ENCODE results near the gene GPHA2.

Gene GPHA2

DNA sequence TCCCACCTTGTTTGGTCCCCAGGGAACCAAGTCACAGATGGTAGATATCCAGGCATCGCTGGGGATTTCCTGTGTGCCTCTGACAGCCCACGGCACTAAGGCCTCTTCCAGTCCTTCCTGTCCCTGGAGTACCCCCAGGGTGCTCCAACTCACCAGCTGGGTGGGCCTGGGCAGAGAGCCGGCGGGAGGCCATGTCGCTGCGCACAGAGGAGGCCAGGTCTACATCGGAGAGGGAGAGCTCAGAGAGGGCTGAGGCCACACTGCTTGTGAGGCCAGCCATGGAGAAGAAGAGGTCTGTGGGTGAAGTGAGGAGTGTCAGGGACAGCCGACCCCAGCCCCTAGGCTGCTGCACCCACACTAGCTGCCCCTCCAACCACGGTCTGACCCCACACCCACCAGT lies 24.0 kb downstream of the GPHA2 start:
- in situ Hi-C loops (cut with HindIII; ENCODE audit: low sequenced_read_pairs), result no loop called here

DNA sequence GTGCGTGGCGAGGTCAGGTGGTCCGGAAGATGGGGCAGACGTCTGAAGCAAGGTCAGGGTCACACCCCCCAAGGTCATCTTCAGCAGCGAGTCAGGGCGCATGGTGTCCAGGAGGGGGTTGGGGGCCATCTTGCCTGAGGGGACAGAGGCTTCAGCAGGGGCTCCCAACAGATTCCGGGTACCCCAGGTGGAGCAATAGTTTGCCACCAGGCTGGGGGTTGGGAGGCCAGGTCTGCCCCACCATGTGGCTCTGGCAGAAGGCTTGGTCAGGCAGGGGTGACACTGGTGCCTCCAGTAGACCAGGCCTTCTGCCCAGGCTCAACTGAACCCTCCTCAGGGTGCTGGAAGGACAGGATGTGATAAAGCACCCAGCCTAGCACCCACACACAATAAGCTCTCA lies 24.6 kb downstream of the GPHA2 start:
- in situ Hi-C loops (cut with HindIII; ENCODE audit: low sequenced_read_pairs), result no loop called here

GRCh38 chr11:64910451-64911093 lies 25.1 kb downstream of the GPHA2 start:
- in situ Hi-C loops (cut with HindIII; ENCODE audit: low sequenced_read_pairs), result no loop called here

- in situ Hi-C loops (cut with HindIII; ENCODE audit: low sequenced_read_pairs), result no loop called here
These were observed 25.9 kb downstream of the GPHA2 start for GRCh38 chr11:64909653-64910343.

DNA sequence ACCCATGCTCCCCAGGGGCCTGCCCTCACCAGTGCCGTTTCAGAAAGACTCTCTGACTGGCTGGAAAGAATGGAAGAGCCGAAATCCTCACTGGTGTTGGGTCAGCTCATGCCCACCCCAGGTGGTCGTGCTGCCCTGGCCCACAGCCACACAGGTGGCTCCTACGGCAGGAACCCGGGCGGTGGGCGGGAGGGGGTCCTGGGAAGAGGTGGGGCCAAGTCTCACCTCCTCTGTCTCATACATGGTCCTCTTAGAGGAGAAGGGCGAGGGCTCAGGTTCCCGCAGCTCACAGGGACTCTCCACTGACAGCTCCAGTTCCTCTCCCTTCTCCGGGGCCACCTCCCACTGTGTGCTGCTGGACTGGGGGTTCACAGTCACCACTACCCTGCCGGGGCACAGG lies 26.9 kb downstream of the GPHA2 start:
- in situ Hi-C loops (cut with HindIII; ENCODE audit: low sequenced_read_pairs), result no loop called here

DNA sequence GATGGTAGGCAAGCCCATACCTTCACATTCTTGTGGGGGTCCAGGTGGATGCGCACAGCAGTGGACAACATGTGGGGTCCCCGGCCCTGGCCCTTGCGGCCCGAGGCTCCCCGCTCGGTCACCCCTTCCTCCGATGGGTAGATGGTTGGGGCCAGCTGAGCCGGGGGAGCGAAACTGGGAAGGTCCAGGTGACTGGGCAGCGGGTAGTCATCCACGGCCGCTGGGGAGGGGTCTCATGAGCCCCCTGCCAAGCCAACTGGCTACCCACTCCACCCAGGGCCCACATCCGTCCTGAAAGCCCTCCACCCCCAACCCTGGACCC lies 29.4 kb downstream of the GPHA2 start:
- in situ Hi-C loops (cut with HindIII; ENCODE audit: low sequenced_read_pairs), result no loop called here

DNA sequence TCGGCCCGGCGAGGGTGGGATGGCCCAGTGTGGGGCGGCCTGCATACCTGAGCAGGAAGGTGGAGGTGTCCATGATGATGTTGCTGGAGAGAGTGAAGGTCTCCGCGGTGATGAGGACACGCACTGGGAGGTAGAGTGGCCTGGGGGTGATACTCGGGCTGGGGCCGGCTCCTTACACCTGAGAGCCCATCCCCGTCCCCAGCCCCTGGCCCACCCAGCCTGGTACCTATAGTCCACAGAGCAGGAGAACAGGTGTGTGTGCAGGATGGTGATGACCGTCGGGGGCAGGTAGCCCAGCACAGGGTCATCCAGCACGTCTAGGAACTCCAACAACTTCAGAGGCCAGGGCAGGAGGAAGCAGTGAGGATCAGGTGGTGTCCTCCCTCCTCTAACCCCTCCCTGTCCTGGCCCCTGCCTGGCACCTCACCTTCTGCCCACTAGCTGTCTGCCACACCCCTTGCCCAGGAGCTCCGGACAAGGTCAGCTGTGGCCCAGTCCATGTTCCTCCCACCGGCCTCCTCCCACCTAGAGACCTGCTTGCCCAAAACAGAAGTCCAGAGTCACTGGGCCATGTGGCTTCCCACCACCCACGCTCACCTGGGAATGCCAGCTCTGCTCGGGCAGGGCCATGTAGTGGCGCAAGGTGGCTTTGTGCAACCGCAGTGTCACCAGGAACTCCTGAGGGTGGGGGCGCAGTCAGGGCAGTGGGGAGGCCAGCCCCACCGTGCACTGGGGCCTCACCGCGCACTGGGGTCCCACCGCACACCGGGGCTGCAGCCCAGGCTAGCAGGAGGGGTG lies 30.0 kb downstream of the GPHA2 start:
- in situ Hi-C loops (cut with HindIII; ENCODE audit: low sequenced_read_pairs), result no loop called here

DNA sequence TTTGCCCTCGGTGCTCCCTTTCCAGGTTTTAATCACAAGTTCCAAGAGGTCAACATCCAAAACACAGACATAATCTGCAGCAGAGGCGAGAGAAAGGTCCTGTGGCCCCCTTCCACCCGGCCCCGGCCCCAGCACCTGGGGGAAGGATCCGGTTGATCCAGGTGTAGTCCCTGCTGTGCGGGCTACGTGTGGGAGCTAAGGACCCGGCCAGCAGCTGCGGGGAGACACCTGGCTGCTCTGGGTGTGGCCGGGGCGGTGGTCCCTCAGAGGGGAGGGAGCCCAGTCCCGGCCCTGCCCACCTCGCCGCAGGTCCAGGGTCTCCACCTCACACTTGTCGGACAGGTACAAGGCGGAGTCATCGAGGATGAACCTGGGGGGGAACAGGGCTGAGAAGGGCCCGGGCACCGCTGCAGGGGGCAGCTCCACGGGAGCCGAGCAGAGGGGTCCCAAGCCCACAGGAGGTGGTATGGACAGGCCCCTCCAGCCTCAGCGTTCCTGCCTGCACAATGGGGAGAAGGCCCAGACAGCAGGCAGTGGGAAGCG lies 32.3 kb downstream of the GPHA2 start:
- in situ Hi-C loops (cut with HindIII; ENCODE audit: low sequenced_read_pairs), result no loop called here

- in situ Hi-C loops (cut with HindIII; ENCODE audit: low sequenced_read_pairs), result no loop called here
These were observed 33.4 kb downstream of the GPHA2 start for GRCh38 chr11:64902102-64902900.

GRCh38 chr11:64900774-64901173 lies 34.9 kb downstream of the GPHA2 start:
- in situ Hi-C loops (cut with HindIII; ENCODE audit: low sequenced_read_pairs), result no loop called here

DNA sequence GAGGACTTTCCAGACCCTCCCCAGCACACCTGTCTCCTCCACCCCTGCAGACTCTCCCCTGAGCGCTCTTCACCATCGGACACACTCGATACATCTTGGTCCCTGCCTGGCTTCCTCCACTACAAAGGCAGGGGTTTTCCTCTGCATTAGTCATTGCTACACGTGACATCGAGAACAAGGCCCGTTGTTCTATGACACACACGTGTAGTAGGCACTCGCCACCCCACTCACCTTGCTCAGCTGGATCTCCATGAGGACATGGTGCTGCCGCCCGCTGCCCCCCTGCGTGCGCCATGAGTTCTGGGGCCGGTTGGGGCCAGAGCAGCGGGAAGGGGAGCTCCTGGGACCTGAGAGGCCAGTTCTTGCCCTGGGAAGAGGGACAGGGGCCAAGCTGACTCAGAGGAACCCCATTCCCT lies 35.4 kb downstream of the GPHA2 start:
- in situ Hi-C loops (cut with HindIII; ENCODE audit: low sequenced_read_pairs), result no loop called here

- in situ Hi-C loops (cut with HindIII; ENCODE audit: low sequenced_read_pairs), result no loop called here
These were observed 37.2 kb downstream of the GPHA2 start for GRCh38 chr11:64898541-64898940.

GRCh38 chr11:64898076-64898445 lies 37.6 kb downstream of the GPHA2 start:
- in situ Hi-C loops (cut with HindIII; ENCODE audit: low sequenced_read_pairs), result no loop called here

DNA sequence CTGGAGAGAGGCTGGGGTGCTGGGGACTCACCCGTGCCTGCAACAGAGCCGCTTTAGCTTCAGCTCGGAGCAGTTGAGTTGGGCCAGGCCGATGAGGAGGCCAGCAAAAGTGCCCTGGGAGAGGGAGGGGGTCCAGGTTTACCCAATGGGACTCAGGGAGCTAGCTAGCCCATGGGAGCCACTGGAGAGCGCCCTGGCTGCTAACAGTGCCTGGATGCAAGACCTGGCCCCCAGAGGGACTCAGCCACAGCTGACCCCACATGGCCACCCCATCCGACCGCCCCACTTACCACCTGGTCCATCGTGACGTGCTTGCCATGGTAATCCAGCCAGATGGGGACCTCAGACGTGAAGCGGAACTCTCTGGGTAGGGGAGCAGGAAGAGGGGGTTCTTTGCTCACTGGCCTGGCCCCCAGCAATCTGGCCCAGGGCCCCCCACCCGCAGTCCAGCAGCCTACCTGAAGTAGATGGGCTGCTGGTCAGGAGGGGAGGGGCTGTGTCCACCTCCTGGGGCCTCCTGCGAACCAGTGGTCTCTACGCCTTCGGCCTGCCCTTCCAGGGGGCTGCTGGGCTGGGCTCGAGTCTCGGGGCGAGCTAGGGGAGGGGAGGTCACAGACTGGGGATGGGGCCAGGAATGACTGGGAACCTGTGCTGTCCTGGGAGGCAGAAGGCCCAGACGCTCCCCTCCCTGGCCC lies 38.2 kb downstream of the GPHA2 start:
- in situ Hi-C loops (cut with HindIII; ENCODE audit: low sequenced_read_pairs), result no loop called here

DNA sequence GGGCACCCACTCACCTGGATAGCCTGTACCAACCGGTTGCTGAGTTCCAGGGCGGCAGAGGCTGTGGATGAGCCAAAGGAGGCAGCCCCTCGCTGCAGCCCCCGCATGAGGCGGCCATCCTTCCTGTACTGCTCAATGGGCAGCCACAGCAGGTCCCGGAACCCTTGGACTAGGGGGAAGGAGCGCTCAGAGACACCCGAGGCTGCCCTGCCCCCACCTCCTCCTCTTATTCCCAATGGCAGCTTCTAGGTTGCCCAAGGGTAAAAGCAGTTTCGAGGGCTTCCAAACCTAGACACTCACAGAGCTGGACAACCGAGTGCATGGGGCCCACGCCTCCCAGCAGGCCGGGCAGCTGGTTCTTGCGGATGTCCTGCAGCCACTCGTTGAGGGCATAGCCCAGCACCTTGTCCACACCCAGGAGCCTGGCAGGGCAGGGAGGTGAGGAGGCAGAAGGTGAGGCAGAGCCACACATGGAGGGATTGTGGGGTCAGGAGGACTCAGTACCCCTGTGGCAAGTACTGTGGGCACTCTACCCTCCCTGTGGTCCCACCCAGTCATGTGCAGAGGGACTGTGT lies 39.2 kb downstream of the GPHA2 start:
- in situ Hi-C loops (cut with HindIII; ENCODE audit: low sequenced_read_pairs), result no loop called here

DNA sequence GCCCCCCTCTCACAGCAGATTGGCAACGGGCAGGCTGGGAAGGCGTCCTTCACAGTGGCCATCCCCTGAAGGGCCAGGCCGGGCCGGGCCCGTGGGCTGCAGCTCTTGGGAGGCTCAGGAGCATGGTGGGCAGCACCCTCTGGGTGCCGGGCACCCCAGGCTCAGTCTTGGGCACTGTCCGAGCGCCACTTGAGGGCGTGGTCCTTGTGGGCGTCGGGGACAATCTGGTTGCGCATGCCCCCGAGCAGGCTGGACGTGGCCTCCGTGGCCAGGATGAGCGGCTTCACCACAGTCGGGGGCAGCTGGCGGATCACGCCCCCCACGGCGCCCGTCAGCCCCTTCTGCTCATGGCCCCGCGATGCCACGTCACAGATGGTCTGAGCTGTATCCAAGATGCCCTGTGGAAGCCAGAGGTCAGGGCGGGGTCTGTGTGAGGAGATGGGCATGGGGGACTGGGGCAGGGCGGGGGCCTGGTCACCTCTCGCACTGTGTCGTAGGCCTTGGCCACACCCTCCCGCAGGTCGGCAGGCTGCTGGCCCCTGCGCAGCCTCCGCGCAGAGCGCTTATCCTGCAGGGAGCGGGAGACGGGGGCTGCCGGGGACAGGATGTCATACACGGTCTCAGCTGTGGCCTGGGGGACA lies 40.8 kb downstream of the GPHA2 start:
- in situ Hi-C loops (cut with HindIII; ENCODE audit: low sequenced_read_pairs), result loop anchor here (5.0 kb wide), 3 partner anchors 37 to 103 kb away; no protein-coding TSS in a partner anchor

DNA sequence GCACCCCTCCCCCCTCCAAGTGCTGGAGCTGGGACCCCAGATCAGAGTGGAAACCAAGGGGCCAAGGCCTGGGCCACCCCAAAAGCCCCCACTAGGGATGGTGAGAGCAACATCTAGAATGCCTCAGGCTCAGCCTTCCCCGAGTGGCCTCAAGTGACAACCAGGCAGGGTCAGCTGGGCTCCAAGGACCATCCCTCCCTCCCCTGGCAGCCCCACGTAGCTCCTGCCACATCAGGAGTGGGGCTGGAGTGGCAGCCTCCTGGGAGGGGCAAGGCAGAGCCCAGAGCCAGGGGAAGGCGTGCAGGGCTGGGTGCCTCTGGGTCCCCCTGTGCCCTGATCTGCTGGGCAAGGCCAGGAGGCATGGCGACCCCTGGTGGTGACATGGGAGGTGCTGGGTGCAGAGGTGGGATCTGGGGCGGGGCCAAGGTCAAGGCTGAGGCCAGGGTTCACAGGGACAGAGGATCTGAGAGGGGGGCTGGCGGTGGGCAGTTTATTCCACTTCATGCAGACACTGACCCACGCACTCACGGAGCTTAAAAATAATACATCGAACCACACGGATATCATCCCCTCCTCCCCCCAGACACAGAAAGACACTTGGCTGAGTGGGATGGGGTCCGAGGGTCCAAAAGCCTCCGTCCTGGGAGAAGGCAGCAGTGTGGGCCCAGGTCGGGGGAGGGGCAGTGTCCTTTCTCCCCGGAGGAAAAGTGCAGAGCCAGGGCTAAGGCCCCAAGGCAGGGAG lies 41.5 kb downstream of the GPHA2 start:
- in situ Hi-C loops (cut with HindIII; ENCODE audit: low sequenced_read_pairs), result loop anchor here (5.0 kb wide), 3 partner anchors 38 to 102 kb away; no protein-coding TSS in a partner anchor

- in situ Hi-C loops (cut with HindIII; ENCODE audit: low sequenced_read_pairs), result loop anchor here (5.0 kb wide), 3 partner anchors 39 to 101 kb away; no protein-coding TSS in a partner anchor
These were observed 42.3 kb downstream of the GPHA2 start for GRCh38 chr11:64893194-64894069.

All from endothelial cell of hepatic sinusoid (primary cell).